DOHH2 (cell line): ENCODE results near the gene RBL2.

ENCODE experiments used
- CTCF ChIP-seq: fragments of 200-600 bp; sonication (generic); IDR thresholded peaks from one replicate; pipeline ENCODE4 v1.5.1; 2014; ENCODE audit warnings: antibody characterized with exemption, mild to moderate bottlenecking, low read depth, low read length; ENCODE audit not compliant: poor library complexity, severe bottlenecking
- EZH2phosphoT487 ChIP-seq: fragments of 200-600 bp; sonication (generic); IDR thresholded peaks from 2 replicates; pipeline ENCODE4 v1.6.1; 2017; ENCODE audit warnings: borderline replicate concordance, mild to moderate bottlenecking, antibody characterized with exemption, low read length, moderate library complexity, mixed read lengths

GRCh38 chr16:53445534-53445933, 11.3 kb downstream of the RBL2 start:
- no peak for TF ChIP-seq CTCF
- TF ChIP-seq EZH2phosphoT487 = no peak
